HepG2 (cell line): Measurements from ENCODE around the gene YIPF2. TPM values are rescaled to one million over a fixed set of nuclear protein-coding genes. Genes with fewer than 3 reads are reported as not detected.

Experiments
- ARID4A ChIP-seq: sonication (generic); formaldehyde crosslinking; IDR thresholded peaks from 2 replicates; pipeline ENCODE4 v1.5.0; 2020; ENCODE audit warnings: mild to moderate bottlenecking, missing genetic modification reagents, borderline replicate concordance
- ARNT2 ChIP-seq: sonication (generic); formaldehyde crosslinking; IDR thresholded peaks from 2 replicates; pipeline ENCODE4 v1.8.0; 2022; ENCODE audit warnings: mild to moderate bottlenecking, low read depth, missing genetic modification reagents, moderate library complexity
- BATF2 ChIP-seq: sonication (generic); formaldehyde crosslinking; IDR thresholded peaks from 2 replicates; pipeline ENCODE4 v1.8.0; 2022; ENCODE audit warnings: mild to moderate bottlenecking, missing genetic modification reagents, moderate library complexity
- CSRNP2 ChIP-seq: sonication (generic); formaldehyde crosslinking; conservative IDR thresholded peaks from 2 replicates; pipeline ENCODE4 v1.8.0; 2022; ENCODE audit warnings: low read depth, missing genetic modification reagents
- CTCF ChIP-seq: sonication (generic); formaldehyde crosslinking; IDR thresholded peaks from 2 replicates; pipeline ENCODE4 v1.5.0; 2020; ENCODE audit warnings: mild to moderate bottlenecking, missing genetic modification reagents, moderate library complexity
- HOXA5 ChIP-seq: sonication (generic); formaldehyde crosslinking; IDR thresholded peaks from 2 replicates; pipeline ENCODE4 v1.4.0; 2020; ENCODE audit warnings: missing genetic modification reagents
- SATB2 ChIP-seq: sonication (generic); formaldehyde crosslinking; IDR thresholded peaks from 2 replicates; pipeline ENCODE4 v1.5.0; 2020; ENCODE audit warnings: missing genetic modification reagents
- SRSF4 ChIP-seq: fragments of 200-400 bp; formaldehyde crosslinking; IDR thresholded peaks from one replicate; pipeline ENCODE4 v1.6.1; 2018; ENCODE audit warnings: mild to moderate bottlenecking, low read depth, low read length, moderate library complexity; ENCODE audit not compliant: poor library complexity, severe bottlenecking
- ZBTB46 ChIP-seq: sonication (generic); formaldehyde crosslinking; IDR thresholded peaks from 2 replicates; pipeline ENCODE4 v1.4.0; 2020; ENCODE audit warnings: mild to moderate bottlenecking, missing genetic modification reagents, borderline replicate concordance
- ZNF124 ChIP-seq: sonication (generic); formaldehyde crosslinking; IDR thresholded peaks from 2 replicates; pipeline ENCODE4 v1.4.0; 2020; ENCODE audit warnings: missing genetic modification reagents
- ZNF282 ChIP-seq: fragments of 450-650 bp; IDR thresholded peaks from 2 replicates; pipeline ENCODE4 v1.6.1; 2018; ENCODE audit not compliant: partially characterized antibody
- ZNF619 ChIP-seq: sonication (generic); formaldehyde crosslinking; IDR thresholded peaks from 2 replicates; pipeline ENCODE4 v1.4.0; 2020; ENCODE audit warnings: mild to moderate bottlenecking, missing genetic modification reagents
- ZNF788 ChIP-seq: sonication (generic); formaldehyde crosslinking; IDR thresholded peaks from 2 replicates; pipeline ENCODE4 v1.5.0; 2020; ENCODE audit warnings: mild to moderate bottlenecking, missing genetic modification reagents, borderline replicate concordance
- polyA plus RNA-seq, 8 experiments: library from polyadenylated mRNA; depleted of rRNA in 3 of 8; stranded (reverse) in 7 of 8; unstranded in 1 of 8; fragments of >200 nt; fragmentation: Illumina TruSeq in 4 of 8; extraction: Trizol in 4 of 8; gene quantifications; 2 replicates each; pipeline versions ENCODE4 v1.2.1 to v1.2.3, GENCODE V29; 2011 to 2016; ENCODE audit warnings: low read depth in 4 of 8, missing spikeins in 1 of 8, mixed read lengths in 1 of 8; ENCODE audit not compliant: insufficient read depth in 1 of 8
- total RNA-seq, 5 experiments: library from RNA; depleted of rRNA; stranded (reverse); fragments of >200 nt; fragmentation: Illumina TruSeq; extraction: Trizol; gene quantifications; 2 replicates each; pipeline ENCODE4 v1.2.3, GENCODE V29; 2016; ENCODE audit warnings: low read depth in 1 of 5
- TF ChIP-seq, protein P1 (sequence below): sonication (generic); formaldehyde crosslinking; IDR thresholded peaks from 2 replicates; pipeline ENCODE4 v1.8.1; 2022; ENCODE audit warnings: mild to moderate bottlenecking, missing genetic modification reagents
- TF ChIP-seq, protein P2 (sequence below): sonication (generic); formaldehyde crosslinking; IDR thresholded peaks from 2 replicates; pipeline ENCODE4 v1.4.0; 2020; ENCODE audit warnings: missing genetic modification reagents, low read depth, mild to moderate bottlenecking, borderline replicate concordance

YIPF2 gene
- total and polyA plus RNA-seq, 2 of the 13 experiments (the other 11 are each of a cell fraction or from before 2014, with no cell fraction given), result 37.3 to 53.2 TPM

DNA sequence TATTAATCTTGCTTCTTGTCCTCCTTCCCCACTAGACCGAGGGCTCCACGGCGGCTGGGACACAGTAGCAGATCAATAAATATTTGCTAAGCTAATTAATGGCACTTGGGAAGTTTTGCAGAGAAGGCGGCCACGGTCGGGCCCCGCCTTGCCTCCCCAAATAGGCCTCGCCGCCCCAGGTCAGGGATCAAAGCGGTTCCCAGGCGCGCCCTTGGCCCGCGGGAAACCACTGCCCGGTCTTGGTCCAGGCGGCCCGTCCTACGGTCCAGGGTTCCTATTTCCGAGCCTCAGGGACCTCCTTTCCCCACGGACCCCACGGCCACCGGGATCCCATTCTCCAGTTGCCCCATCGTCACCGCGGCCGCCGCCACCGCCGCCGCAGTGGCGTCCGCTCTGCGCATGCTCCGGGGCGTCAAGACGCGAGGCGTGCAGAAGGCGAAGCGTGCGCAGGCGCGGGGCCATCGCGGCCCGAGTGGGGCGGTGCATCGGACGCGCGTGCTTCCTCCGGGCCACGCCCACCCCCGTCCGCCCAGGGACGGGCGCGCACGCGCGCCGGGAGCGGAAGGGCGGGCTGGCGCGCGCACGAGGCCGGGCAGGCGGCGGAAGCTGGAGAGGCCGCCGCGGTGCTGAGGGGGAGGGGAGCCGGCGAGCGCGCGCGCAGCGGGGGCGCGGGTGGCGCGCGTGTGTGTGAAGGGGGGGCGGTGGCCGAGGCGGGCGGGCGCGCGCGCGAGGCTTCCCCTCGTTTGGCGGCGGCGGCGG, 32.1 kb upstream of the YIPF2 start, which contains the start of gene SMARCA4 (continued):
- TF ChIP-seq ARID4A (peak; percentile 89; the same call in 1 of the 2 replicates), BATF2 (CRISPR knock-in tag) (0 out of 2 replicates have a peak, but pooled peaks have one; percentile 33), HOXA5 (CRISPR knock-in tag) (no peak), ZBTB46 (CRISPR knock-in tag) (no peak), CTCF (CRISPR knock-in tag) (no peak), ZNF788 (CRISPR knock-in tag) (peak; percentile 81; the same call in 1 of the 2 replicates), ZNF282 (no peak), SRSF4 (no peak), SATB2 (CRISPR knock-in tag) (no peak), ZNF619 (CRISPR knock-in tag) (no peak), ARNT2 (CRISPR knock-in tag) (peak; percentile 82; the same call in 1 of the 2 replicates), CSRNP2 (CRISPR knock-in tag) (no peak), ZNF124 (peak; percentile 71; the same call in 1 of the 2 replicates)
- TF ChIP-seq, protein P1, sequence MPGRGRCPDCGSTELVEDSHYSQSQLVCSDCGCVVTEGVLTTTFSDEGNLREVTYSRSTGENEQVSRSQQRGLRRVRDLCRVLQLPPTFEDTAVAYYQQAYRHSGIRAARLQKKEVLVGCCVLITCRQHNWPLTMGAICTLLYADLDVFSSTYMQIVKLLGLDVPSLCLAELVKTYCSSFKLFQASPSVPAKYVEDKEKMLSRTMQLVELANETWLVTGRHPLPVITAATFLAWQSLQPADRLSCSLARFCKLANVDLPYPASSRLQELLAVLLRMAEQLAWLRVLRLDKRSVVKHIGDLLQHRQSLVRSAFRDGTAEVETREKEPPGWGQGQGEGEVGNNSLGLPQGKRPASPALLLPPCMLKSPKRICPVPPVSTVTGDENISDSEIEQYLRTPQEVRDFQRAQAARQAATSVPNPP (CRISPR knock-in tag), result no peak; the same call in 1 of the 2 replicates
- TF ChIP-seq, protein P2, sequence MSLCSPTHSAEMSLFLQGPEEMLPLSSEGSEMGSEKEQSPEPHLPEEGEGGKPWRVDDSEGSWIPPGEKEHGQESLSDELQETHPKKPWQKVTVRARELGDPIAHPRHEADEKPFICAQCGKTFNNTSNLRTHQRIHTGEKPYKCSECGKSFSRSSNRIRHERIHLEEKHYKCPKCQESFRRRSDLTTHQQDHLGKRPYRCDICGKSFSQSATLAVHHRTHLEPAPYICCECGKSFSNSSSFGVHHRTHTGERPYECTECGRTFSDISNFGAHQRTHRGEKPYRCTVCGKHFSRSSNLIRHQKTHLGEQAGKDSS (CRISPR knock-in tag), result 0 out of 2 replicates have a peak, but pooled peaks have one; percentile 30
